ENCODE measurements around the gene LMBR1L. TPM values are rescaled to one million over a fixed set of nuclear protein-coding genes. Genes with fewer than 3 reads are reported as not detected.

Gene LMBR1L
- total RNA-seq, 1 experiment from 2014 or later, result 78.2 TPM

DNA sequence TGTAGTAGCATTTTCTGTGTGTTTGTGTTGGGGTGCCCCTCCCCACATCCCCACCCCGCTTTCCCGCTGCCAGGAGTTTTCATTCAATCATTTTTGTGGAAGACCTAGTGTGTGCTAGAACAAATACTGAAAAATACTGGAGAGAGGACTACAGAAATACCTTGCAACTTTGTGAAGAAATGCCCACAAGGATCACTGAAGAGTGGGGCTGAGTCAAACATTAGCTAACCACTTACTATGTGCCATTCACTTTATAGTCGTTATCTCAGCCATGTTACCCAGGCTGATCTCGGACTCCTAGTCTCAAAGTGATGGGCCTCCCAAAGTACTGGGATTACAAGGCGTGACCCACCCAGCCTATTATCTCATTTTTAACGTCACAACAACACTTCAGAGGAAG is 559 bp upstream of the LMBR1L start (continued):
- TF ChIP-seq, protein P1, sequence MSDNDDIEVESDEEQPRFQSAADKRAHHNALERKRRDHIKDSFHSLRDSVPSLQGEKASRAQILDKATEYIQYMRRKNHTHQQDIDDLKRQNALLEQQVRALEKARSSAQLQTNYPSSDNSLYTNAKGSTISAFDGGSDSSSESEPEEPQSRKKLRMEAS (CRISPR knock-in tag; IDR thresholded peaks at IDR 0.05), result no peak
- TF ChIP-seq FOXP1 (CRISPR knock-in tag; IDR thresholded peaks at IDR 0.05; ENCODE audit: borderline replicate concordance), result no peak
- TF ChIP-seq, protein P2, sequence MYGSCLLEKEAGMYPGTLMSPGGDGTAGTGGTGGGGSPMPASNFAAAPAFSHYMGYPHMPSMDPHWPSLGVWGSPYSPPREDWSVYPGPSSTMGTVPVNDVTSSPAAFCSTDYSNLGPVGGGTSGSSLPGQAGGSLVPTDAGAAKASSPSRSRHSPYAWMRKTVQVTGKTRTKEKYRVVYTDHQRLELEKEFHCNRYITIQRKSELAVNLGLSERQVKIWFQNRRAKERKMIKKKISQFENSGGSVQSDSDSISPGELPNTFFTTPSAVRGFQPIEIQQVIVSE (CRISPR knock-in tag; IDR thresholded peaks at IDR 0.05; ENCODE audit: borderline replicate concordance), result no peak
- TF ChIP-seq, protein P3, sequence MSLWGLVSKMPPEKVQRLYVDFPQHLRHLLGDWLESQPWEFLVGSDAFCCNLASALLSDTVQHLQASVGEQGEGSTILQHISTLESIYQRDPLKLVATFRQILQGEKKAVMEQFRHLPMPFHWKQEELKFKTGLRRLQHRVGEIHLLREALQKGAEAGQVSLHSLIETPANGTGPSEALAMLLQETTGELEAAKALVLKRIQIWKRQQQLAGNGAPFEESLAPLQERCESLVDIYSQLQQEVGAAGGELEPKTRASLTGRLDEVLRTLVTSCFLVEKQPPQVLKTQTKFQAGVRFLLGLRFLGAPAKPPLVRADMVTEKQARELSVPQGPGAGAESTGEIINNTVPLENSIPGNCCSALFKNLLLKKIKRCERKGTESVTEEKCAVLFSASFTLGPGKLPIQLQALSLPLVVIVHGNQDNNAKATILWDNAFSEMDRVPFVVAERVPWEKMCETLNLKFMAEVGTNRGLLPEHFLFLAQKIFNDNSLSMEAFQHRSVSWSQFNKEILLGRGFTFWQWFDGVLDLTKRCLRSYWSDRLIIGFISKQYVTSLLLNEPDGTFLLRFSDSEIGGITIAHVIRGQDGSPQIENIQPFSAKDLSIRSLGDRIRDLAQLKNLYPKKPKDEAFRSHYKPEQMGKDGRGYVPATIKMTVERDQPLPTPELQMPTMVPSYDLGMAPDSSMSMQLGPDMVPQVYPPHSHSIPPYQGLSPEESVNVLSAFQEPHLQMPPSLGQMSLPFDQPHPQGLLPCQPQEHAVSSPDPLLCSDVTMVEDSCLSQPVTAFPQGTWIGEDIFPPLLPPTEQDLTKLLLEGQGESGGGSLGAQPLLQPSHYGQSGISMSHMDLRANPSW (CRISPR knock-in tag; conservative IDR thresholded peaks at IDR 0.05; ENCODE audit: low read depth), result no peak
- no peak for TF ChIP-seq GTF2I (CRISPR knock-in tag; conservative IDR thresholded peaks at IDR 0.05)
- TF ChIP-seq, protein P4, sequence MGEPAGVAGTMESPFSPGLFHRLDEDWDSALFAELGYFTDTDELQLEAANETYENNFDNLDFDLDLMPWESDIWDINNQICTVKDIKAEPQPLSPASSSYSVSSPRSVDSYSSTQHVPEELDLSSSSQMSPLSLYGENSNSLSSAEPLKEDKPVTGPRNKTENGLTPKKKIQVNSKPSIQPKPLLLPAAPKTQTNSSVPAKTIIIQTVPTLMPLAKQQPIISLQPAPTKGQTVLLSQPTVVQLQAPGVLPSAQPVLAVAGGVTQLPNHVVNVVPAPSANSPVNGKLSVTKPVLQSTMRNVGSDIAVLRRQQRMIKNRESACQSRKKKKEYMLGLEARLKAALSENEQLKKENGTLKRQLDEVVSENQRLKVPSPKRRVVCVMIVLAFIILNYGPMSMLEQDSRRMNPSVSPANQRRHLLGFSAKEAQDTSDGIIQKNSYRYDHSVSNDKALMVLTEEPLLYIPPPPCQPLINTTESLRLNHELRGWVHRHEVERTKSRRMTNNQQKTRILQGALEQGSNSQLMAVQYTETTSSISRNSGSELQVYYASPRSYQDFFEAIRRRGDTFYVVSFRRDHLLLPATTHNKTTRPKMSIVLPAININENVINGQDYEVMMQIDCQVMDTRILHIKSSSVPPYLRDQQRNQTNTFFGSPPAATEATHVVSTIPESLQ (CRISPR knock-in tag; IDR thresholded peaks at IDR 0.05), result no peak
- TF ChIP-seq, protein P5, sequence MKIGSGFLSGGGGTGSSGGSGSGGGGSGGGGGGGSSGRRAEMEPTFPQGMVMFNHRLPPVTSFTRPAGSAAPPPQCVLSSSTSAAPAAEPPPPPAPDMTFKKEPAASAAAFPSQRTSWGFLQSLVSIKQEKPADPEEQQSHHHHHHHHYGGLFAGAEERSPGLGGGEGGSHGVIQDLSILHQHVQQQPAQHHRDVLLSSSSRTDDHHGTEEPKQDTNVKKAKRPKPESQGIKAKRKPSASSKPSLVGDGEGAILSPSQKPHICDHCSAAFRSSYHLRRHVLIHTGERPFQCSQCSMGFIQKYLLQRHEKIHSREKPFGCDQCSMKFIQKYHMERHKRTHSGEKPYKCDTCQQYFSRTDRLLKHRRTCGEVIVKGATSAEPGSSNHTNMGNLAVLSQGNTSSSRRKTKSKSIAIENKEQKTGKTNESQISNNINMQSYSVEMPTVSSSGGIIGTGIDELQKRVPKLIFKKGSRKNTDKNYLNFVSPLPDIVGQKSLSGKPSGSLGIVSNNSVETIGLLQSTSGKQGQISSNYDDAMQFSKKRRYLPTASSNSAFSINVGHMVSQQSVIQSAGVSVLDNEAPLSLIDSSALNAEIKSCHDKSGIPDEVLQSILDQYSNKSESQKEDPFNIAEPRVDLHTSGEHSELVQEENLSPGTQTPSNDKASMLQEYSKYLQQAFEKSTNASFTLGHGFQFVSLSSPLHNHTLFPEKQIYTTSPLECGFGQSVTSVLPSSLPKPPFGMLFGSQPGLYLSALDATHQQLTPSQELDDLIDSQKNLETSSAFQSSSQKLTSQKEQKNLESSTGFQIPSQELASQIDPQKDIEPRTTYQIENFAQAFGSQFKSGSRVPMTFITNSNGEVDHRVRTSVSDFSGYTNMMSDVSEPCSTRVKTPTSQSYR (CRISPR knock-in tag; IDR thresholded peaks at IDR 0.05), result no peak

DNA sequence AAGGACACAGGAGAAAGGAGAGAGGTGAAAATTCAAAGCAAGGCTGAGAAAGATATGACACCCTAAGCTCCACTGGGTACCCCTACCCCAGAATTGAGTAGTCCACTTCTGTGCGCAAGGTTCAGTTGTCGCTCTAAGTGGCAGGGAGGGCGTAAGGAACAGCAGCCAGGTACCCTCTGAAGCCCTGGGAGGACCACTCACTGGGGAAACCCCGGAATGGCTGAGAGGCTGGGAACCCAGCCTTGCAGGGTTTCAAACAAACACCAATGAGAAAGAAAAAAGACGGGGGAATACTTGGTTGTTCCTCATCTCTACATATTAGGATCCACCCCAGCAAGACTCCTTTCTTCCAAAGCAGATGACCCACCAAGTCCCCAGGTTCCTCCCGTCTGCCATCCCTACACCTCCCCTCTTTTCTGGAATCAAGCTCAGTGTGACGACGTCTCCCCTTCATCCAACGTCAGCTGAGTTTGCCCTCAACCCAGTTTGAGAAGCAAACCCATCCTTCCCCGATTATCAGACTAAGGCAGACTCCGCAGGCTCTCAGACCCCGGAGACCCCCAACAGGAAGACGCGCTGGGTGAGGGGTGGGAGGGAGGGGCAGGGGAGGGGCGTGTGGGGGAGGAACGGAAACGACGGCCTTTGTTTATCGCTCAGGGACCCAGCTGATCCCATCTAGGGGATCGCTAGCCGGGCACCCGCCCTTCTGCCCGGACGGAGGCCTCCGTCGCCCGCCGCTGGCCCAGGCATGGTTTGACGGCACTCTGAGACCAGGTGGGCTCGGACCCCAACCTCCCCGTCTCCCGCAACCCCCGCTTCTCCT is 795 bp downstream of the LMBR1L start:
- peak; percentile 32 for DNase-seq (ENCODE audit: low spot score)
- CTCF ChIA-PET, result interaction anchor here (0.6 to 14.5 kb wide), 20 partner anchors 8 to 1368 kb away, joined by 3 to 216 read pairs (median 7); partner anchors contain the start of genes DHH, RHEBL1 and TUBA1B
- Mint-ChIP-seq H3K4me3 (peak overlapping the region; percentile 96), H3K4me1 (peaks cover 29% of the 10 kb centered on the region), H3K9me3 (peaks cover 11% of the 10 kb centered on the region), H3K36me3 (peaks cover 7% of the 10 kb centered on the region; the same call in 1 of the 2 replicates), H3K27ac (peak overlapping the region; percentile 98), H3K27me3 (ENCODE audit: low read depth) (peaks cover 4% of the 10 kb centered on the region)
- POLR2A ChIA-PET, result interaction anchor here (1.0 to 1.9 kb wide), 4 partner anchors 11 to 79 kb away, joined by 3 to 8 read pairs (median 4); partner anchors contain the start of genes RHEBL1 and TUBA1A
- ATAC-seq, result peak; percentile 20
- TF ChIP-seq PRRX2 (CRISPR knock-in tag; IDR thresholded peaks at IDR 0.05) (no peak), CBFB (CRISPR knock-in tag; IDR thresholded peaks at IDR 0.05; ENCODE audit: low read depth) (no peak), MYBL2 (CRISPR knock-in tag; IDR thresholded peaks at IDR 0.05) (no peak), ZNF138 (CRISPR knock-in tag; conservative IDR thresholded peaks at IDR 0.05) (no peak), TCF7 (CRISPR knock-in tag; IDR thresholded peaks at IDR 0.05; ENCODE audit: low read depth) (no peak)
- TF ChIP-seq, protein P6, sequence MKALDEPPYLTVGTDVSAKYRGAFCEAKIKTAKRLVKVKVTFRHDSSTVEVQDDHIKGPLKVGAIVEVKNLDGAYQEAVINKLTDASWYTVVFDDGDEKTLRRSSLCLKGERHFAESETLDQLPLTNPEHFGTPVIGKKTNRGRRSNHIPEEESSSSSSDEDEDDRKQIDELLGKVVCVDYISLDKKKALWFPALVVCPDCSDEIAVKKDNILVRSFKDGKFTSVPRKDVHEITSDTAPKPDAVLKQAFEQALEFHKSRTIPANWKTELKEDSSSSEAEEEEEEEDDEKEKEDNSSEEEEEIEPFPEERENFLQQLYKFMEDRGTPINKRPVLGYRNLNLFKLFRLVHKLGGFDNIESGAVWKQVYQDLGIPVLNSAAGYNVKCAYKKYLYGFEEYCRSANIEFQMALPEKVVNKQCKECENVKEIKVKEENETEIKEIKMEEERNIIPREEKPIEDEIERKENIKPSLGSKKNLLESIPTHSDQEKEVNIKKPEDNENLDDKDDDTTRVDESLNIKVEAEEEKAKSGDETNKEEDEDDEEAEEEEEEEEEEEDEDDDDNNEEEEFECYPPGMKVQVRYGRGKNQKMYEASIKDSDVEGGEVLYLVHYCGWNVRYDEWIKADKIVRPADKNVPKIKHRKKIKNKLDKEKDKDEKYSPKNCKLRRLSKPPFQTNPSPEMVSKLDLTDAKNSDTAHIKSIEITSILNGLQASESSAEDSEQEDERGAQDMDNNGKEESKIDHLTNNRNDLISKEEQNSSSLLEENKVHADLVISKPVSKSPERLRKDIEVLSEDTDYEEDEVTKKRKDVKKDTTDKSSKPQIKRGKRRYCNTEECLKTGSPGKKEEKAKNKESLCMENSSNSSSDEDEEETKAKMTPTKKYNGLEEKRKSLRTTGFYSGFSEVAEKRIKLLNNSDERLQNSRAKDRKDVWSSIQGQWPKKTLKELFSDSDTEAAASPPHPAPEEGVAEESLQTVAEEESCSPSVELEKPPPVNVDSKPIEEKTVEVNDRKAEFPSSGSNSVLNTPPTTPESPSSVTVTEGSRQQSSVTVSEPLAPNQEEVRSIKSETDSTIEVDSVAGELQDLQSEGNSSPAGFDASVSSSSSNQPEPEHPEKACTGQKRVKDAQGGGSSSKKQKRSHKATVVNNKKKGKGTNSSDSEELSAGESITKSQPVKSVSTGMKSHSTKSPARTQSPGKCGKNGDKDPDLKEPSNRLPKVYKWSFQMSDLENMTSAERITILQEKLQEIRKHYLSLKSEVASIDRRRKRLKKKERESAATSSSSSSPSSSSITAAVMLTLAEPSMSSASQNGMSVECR (CRISPR knock-in tag; IDR thresholded peaks at IDR 0.05; ENCODE audit: borderline replicate concordance), result 0 out of 2 replicates have a peak, but pooled peaks have one; percentile 39
- TF ChIP-seq, protein P7, sequence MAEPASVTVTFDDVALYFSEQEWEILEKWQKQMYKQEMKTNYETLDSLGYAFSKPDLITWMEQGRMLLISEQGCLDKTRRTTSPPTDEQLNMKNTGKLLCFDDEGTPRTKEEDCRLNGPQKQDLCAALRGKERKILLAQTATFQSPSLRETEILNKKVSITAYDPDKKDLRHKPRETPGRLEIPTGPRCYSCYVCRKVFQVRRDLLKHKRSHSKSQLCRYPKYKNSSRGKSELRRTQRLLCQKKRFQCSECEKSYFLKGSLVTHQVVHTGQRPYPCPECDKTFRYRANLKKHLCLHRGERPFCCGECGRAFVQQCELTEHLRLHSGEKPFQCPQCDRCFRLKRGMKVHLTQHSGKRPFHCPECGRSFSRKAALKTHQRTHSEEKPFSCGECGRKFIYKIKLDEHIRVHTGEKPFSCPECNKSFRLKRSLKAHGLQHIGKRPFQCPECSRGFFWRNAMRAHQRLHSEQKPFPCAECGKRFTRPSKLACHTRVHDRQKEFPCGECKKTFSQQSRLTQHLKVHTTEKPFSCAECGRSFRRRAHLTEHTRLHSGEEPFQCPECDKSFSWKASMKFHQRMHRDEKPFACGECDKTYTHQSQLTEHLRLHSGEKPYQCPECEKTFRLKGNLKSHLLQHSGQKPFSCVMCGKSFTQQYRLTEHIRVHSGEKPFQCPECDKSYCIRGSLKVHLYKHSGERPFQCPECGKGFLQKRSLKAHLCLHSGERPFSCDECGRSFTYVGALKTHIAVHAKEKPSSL (CRISPR knock-in tag; conservative IDR thresholded peaks at IDR 0.05), result no peak
- TF ChIP-seq, protein P8, sequence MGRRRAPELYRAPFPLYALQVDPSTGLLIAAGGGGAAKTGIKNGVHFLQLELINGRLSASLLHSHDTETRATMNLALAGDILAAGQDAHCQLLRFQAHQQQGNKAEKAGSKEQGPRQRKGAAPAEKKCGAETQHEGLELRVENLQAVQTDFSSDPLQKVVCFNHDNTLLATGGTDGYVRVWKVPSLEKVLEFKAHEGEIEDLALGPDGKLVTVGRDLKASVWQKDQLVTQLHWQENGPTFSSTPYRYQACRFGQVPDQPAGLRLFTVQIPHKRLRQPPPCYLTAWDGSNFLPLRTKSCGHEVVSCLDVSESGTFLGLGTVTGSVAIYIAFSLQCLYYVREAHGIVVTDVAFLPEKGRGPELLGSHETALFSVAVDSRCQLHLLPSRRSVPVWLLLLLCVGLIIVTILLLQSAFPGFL (CRISPR knock-in tag; IDR thresholded peaks at IDR 0.05; ENCODE audit: borderline replicate concordance), result no peak
